Brain microvascular endothelial cell (primary cell): ENCODE measurements around the gene LCP2.

Source experiments
- DNase-seq: peaks from one replicate; pipeline ENCODE4 v3.0.0-alpha.2; 2020
- H3K27ac ChIP-seq: fragments of 250-450 bp; sonication (Bioruptor Pico); 2 replicates; pipeline ENCODE4 v1.5.1; 2020; ENCODE audit warnings: mild to moderate bottlenecking, moderate library complexity
- H3K27me3 ChIP-seq: fragments of 250-450 bp; sonication (Bioruptor Pico); replicated peaks from 2 replicates; pipeline ENCODE4 v1.5.1; 2020; ENCODE audit warnings: mild to moderate bottlenecking
- H3K36me3 ChIP-seq: fragments of 250-450 bp; sonication (Bioruptor Pico); replicated peaks from 2 replicates; pipeline ENCODE4 v1.5.1; 2020; ENCODE audit warnings: mild to moderate bottlenecking
- H3K4me3 ChIP-seq: 2 replicates; pipeline ENCODE4 v1.5.1; 2011; ENCODE audit warnings: low read depth, mild to moderate bottlenecking, control low read depth, low read length, moderate library complexity
- in situ Hi-C: cut with HindIII; loops from 2 replicates; pipeline ENCODE4 v1.10.0; 2017; ENCODE audit warnings: low sequenced_read_pairs, low pct_ligation_motif_present
- TF ChIP-seq, protein P1 (sequence below): IDR thresholded peaks from 2 replicates; pipeline ENCODE4 v1.5.1; 2011; ENCODE audit warnings: low read depth, mild to moderate bottlenecking, moderate library complexity, low read length, control low read depth, inconsistent platforms; ENCODE audit errors: missing control alignments

The LCP2 gene

DNA sequence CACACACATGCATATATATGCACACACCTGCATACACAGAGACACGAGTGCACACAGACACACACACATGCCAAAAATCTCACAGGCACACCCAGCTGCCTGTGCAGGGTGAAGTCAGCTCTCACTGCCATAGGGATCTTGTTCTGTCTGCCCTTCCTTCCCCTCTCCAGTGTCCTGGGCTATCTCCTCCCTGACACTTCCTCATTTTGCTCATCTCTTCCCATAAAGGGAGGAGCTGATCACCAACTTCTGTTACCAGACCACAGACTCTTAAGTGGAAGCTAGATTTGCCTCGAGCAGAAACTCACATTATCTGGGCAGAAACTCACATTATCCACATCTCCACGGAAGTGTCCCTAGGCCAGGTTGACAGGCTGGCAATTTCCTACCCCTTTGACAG, 28.7 kb downstream of the LCP2 start:
- Histone ChIP-seq H3K27me3 (peaks cover 15% of the 10 kb centered on the region), H3K4me3 (no peak overlapping the region), H3K27ac (no peak overlapping the region), H3K36me3 (no peaks in the 10 kb centered on the region)
- TF ChIP-seq, protein P1, sequence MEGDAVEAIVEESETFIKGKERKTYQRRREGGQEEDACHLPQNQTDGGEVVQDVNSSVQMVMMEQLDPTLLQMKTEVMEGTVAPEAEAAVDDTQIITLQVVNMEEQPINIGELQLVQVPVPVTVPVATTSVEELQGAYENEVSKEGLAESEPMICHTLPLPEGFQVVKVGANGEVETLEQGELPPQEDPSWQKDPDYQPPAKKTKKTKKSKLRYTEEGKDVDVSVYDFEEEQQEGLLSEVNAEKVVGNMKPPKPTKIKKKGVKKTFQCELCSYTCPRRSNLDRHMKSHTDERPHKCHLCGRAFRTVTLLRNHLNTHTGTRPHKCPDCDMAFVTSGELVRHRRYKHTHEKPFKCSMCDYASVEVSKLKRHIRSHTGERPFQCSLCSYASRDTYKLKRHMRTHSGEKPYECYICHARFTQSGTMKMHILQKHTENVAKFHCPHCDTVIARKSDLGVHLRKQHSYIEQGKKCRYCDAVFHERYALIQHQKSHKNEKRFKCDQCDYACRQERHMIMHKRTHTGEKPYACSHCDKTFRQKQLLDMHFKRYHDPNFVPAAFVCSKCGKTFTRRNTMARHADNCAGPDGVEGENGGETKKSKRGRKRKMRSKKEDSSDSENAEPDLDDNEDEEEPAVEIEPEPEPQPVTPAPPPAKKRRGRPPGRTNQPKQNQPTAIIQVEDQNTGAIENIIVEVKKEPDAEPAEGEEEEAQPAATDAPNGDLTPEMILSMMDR, result no peak
- no peak for DNase-seq
- in situ Hi-C loops, result no loop called here

DNA sequence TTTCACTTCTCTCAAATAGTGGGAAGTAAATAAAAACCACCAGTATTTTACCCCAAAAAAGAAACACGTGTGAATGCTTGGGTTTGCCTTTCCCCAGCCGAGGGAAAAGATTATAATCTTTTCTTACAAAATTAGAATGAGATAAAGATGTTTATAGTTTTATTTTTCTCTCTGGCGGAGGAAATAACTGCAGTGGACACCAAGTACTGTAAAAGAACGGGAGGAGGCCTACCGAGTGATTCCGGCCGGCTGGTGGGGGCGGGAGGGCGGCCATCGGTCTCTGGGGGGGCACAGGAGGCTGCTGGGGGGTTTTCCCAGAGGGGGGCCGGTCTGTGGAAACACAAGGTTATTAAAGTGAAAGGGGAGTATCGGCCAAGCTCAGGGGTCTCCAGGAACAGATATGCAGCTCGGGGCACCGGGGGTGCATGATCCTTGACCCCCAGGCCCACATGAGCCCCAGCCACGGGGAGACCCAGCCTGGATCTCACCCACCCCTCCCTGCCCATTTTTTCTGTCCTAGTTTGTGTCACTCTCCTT, 29.4 kb downstream of the LCP2 start:
- TF ChIP-seq, protein P1, result no peak
- in situ Hi-C loops, result no loop called here
- H3K4me3 ChIP-seq, result no peak overlapping the region
- H3K36me3 ChIP-seq, result no peaks in the 10 kb centered on the region
- H3K27ac ChIP-seq, result no peak overlapping the region
- H3K27me3 ChIP-seq, result peaks cover 15% of the 10 kb centered on the region
- DNase-seq, result no peak

DNA sequence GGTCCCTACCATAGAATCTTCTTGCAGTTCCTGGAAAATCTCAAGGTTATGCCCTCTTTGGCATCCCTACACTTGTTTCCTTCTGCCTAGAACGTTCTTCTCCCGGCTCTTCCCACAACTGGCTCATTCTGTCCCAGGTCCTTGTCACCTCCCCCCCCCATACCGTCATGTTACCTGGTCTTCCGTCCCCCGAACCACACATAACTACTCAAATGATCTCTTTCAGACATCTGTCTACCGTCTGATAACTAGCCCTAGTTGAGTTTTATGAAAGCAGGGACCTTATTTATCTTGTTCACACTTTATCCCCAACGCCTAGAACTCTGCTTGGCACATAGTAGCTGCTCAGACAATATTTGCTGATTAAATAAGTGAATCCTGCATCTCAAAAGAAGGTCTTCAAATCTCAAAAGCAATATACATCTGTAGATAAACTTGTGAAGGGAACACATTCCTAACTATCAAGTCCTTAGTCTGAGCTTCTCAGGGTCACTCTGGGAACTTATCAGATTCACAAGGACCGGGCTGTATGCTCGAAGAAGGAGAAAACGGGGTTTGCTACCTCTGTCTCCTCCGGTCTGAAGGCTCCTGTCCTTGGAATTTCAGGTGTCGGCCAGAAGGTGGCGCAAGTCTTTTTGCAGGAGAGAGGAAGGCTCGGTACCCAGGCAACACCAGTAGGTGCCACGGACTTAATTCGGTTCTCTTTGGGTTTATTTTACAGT, 30.0 kb downstream of the LCP2 start:
- peak; percentile 69 for DNase-seq
- TF ChIP-seq, protein P1, result peak; percentile 95
- Histone ChIP-seq H3K27me3 (peaks cover 15% of the 10 kb centered on the region), H3K27ac (no peak overlapping the region), H3K36me3 (no peaks in the 10 kb centered on the region), H3K4me3 (no peak overlapping the region)
- in situ Hi-C loops, result no loop called here

DNA sequence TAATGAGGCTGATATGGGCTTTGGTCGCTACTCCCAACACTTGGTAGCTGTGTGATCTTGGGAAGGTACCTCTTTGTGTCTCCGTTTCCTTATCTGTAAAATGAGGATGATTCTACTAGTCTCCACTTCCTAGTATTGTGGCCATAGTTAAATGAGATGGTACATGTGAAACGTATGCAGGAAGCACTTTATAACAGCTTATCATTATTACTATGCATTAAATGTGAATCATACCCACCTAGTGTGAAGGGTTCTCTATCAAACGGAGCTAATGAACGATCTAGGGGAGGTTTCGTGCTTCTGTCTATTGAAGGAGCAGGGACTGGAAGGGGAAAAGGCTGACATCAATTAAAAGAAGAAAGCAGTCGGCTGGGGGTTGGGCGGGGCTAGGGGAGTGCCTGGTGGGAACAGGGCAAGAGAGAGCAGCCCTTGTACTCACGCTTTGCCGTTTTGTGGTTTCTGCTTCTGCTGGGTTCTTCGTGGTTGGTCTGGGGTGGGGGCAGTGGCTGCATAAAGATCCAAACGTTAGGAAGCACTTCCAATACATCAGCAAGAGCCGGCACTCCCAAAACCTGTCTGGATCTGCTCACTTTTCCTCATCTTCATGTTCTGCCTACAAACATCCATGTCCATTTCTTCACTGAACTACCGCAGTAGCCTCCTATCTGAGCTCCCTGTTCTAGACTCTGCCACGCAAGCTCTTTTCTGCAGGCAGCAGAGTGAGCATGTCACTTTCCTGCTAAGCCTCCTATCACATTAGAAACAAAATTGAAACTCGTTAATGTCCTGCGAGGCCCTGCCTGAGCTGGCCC, 30.8 kb downstream of the LCP2 start:
- in situ Hi-C loops, result no loop called here
- no peak for DNase-seq
- no peak overlapping the region for H3K4me3 ChIP-seq
- no peak overlapping the region for H3K27ac ChIP-seq
- H3K27me3 ChIP-seq, result peaks cover 15% of the 10 kb centered on the region
- H3K36me3 ChIP-seq, result no peaks in the 10 kb centered on the region
- TF ChIP-seq, protein P1, result no peak

DNA sequence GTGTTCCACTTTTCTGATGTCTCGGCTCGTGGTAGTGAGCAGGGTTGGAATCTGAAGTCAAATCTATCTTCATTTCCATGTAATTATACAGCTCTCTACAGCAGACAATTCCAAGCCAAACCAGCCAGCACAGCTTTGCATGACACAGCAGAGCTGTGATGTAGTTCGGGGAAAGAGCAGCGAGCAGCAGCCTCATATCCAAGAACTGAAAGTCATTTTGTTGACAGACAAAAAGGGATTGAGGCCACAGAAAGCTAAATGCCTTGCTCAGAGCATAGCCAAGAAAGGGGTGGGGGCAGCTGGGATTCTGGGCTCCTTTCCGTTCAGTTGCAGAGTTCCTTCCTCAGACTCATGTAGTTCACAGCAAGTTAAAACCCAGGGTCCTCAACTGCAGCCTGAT, 32.1 kb downstream of the LCP2 start:
- DNase-seq, result no peak
- H3K36me3 ChIP-seq, result no peaks in the 10 kb centered on the region
- H3K4me3 ChIP-seq, result no peak overlapping the region
- in situ Hi-C loops, result no loop called here
- H3K27ac ChIP-seq, result no peak overlapping the region
- peaks cover 15% of the 10 kb centered on the region for H3K27me3 ChIP-seq
- TF ChIP-seq, protein P1, result no peak
